K562 (cell line): Measurements from ENCODE around the gene SRGN. TPM values are rescaled to one million over a fixed set of nuclear protein-coding genes. Genes with fewer than 3 reads are reported as not detected.
A peak's percentile ranks its signal among the peaks of the same experiment; 100 is the strongest.

Experiments
- DMBX1 ChIP-seq: fragments of 250-450 bp; sonication (Bioruptor Pico); IDR thresholded peaks from 2 replicates; pipeline ENCODE4 v1.8.0; 2022; ENCODE audit warnings: inconsistent platforms, mild to moderate bottlenecking, moderate library complexity, borderline replicate concordance
- GABPA ChIP-seq: fragments of 200-800 bp; sonication (Bioruptor generic); conservative IDR thresholded peaks from 2 replicates; pipeline ENCODE4 v1.6.1; 2016; ENCODE audit warnings: low read depth, missing genetic modification characterization, missing compliant biosample characterization
- HNRNPK ChIP-seq: fragments of 200-400 bp; formaldehyde crosslinking; IDR thresholded peaks from one replicate; pipeline ENCODE4 v1.6.1; 2018; ENCODE audit warnings: mild to moderate bottlenecking, low read depth, low read length; ENCODE audit not compliant: poor library complexity, severe bottlenecking
- IRF2 ChIP-seq: sonication (generic); formaldehyde crosslinking; IDR thresholded peaks from 2 replicates; pipeline ENCODE4 v1.8.1; 2022; ENCODE audit warnings: mild to moderate bottlenecking, missing genetic modification reagents
- KLF6 ChIP-seq: fragments of 250-450 bp; sonication (Bioruptor Pico); IDR thresholded peaks from 2 replicates; pipeline ENCODE4 v1.4.0; 2020; ENCODE audit warnings: mild to moderate bottlenecking, moderate library complexity, borderline replicate concordance
- L3MBTL2 ChIP-seq: fragments of 450-650 bp; IDR thresholded peaks from 2 replicates; pipeline ENCODE4 v1.6.1; 2016; ENCODE audit warnings: mild to moderate bottlenecking, moderate library complexity
- MAFG ChIP-seq: fragments of 450-650 bp; conservative IDR thresholded peaks from 2 replicates; pipeline ENCODE4 v1.6.1; 2016; ENCODE audit warnings: missing genetic modification characterization, missing compliant biosample characterization
- PTRF ChIP-seq: fragments of 450-650 bp; IDR thresholded peaks from 2 replicates; pipeline ENCODE4 v1.6.1; 2016; ENCODE audit warnings: mild to moderate bottlenecking, missing genetic modification characterization, missing compliant biosample characterization
- RBM39 ChIP-seq: fragments of 200-400 bp; formaldehyde crosslinking; optimal IDR thresholded peaks from 2 replicates; pipeline ENCODE3; 2018; ENCODE audit warnings: low read depth, low read length
- RNF2 ChIP-seq: sonication (generic); IDR thresholded peaks from 2 replicates; pipeline ENCODE4 v1.6.1; 2016
- SMAD2 ChIP-seq: fragments of 150-350 bp; IDR thresholded peaks from 2 replicates; pipeline ENCODE4 v1.6.1; 2014; ENCODE audit warnings: low read depth, mild to moderate bottlenecking, low read length
- SP1 ChIP-seq: sonication (generic); formaldehyde crosslinking; IDR thresholded peaks from 2 replicates; pipeline ENCODE4 v1.8.1; 2022; ENCODE audit warnings: mild to moderate bottlenecking, missing genetic modification reagents
- WHSC1 ChIP-seq: IDR thresholded peaks from one replicate; pipeline ENCODE4 v1.6.1; 2012; ENCODE audit warnings: low read length, control low read depth, inconsistent platforms
- XRCC5 ChIP-seq: fragments of 200-400 bp; formaldehyde crosslinking; IDR thresholded peaks from 2 replicates; pipeline ENCODE4 v1.6.1; 2017; ENCODE audit warnings: low read depth, mild to moderate bottlenecking, low read length
- ZFP30 ChIP-seq: fragments of 250-450 bp; sonication (Bioruptor Pico); IDR thresholded peaks from 2 replicates; pipeline ENCODE4 v1.8.0; 2022; ENCODE audit warnings: moderate library complexity, mild to moderate bottlenecking, inconsistent platforms, borderline replicate concordance
- ZKSCAN8 ChIP-seq: fragments of 200-800 bp; sonication (Bioruptor generic); IDR thresholded peaks from 2 replicates; pipeline ENCODE4 v1.6.1; 2016; ENCODE audit warnings: missing genetic modification characterization, missing compliant biosample characterization
- ZNF146 ChIP-seq: IDR thresholded peaks from one replicate; pipeline ENCODE4 v1.6.1; 2018; ENCODE audit warnings: missing compliant biosample characterization; ENCODE audit not compliant: unreplicated experiment
- ZNF347 ChIP-seq: fragments of 450-650 bp; formaldehyde crosslinking; IDR thresholded peaks from 2 replicates; pipeline ENCODE4 v1.4.0; 2020; ENCODE audit warnings: low read depth, mild to moderate bottlenecking, moderate library complexity
- ZNF77 ChIP-seq: fragments of 250-450 bp; sonication (Bioruptor Pico); IDR thresholded peaks from 2 replicates; pipeline ENCODE4 v1.5.0; 2020
- ZNF830 ChIP-seq: fragments of 250-450 bp; sonication (Bioruptor Pico); IDR thresholded peaks from 2 replicates; pipeline ENCODE4 v1.5.0; 2021; ENCODE audit warnings: mild to moderate bottlenecking
- polyA plus RNA-seq, 8 experiments: library from polyadenylated mRNA; depleted of rRNA in 4 of 8; stranded (reverse) in 5 of 8; unstranded in 3 of 8; fragments of >200 nt; fragmentation: Nextera tagmentation in 2 of 8; fragmentation: Illumina TruSeq in 1 of 8; extraction: Ambion mirVana in 2 of 8; extraction: Trizol in 1 of 8; gene quantifications; 2 replicates each; pipeline versions ENCODE4 v1.2.1 to v1.2.3, GENCODE V29; 2011 to 2014; ENCODE audit warnings: inconsistent platforms in 1 of 8, missing spikeins in 1 of 8
- total RNA-seq, 7 experiments: library from RNA; depleted of rRNA in 6 of 7; stranded (reverse); fragments of >200 nt in 6 of 7; fragmentation: Illumina TruSeq in 2 of 7; extraction: Trizol in 2 of 7; gene quantifications; 2 replicates each; pipeline versions ENCODE4 v1.2.1 to v1.2.3, GENCODE V29; 2011 to 2021; ENCODE audit warnings: low replicate concordance in 1 of 7
- TF ChIP-seq, protein P1 (sequence below): fragments of 250-450 bp; sonication (Bioruptor Pico); IDR thresholded peaks from 2 replicates; pipeline ENCODE4 v1.5.0; 2020; ENCODE audit warnings: mild to moderate bottlenecking
- TF ChIP-seq, protein P2 (sequence below): sonication (generic); formaldehyde crosslinking; IDR thresholded peaks from 2 replicates; pipeline ENCODE4 v1.9.0; 2022; ENCODE audit warnings: mild to moderate bottlenecking, missing genetic modification reagents
- TF ChIP-seq, protein P3 (sequence below): IDR thresholded peaks from 2 replicates; pipeline ENCODE4 v1.6.1; 2016; ENCODE audit warnings: missing genetic modification characterization, missing compliant biosample characterization
- TF ChIP-seq, protein P4 (sequence below): fragments of 450-650 bp; formaldehyde crosslinking; IDR thresholded peaks from 2 replicates; pipeline ENCODE4 v1.4.0; 2022; ENCODE audit warnings: missing genetic modification characterization

Gene SRGN
- total and polyA plus RNA-seq, 9 of the 15 experiments (the other 6 are each of a cell fraction or from before 2014, with no cell fraction given), result 136 to 304 (median 180) TPM

DNA sequence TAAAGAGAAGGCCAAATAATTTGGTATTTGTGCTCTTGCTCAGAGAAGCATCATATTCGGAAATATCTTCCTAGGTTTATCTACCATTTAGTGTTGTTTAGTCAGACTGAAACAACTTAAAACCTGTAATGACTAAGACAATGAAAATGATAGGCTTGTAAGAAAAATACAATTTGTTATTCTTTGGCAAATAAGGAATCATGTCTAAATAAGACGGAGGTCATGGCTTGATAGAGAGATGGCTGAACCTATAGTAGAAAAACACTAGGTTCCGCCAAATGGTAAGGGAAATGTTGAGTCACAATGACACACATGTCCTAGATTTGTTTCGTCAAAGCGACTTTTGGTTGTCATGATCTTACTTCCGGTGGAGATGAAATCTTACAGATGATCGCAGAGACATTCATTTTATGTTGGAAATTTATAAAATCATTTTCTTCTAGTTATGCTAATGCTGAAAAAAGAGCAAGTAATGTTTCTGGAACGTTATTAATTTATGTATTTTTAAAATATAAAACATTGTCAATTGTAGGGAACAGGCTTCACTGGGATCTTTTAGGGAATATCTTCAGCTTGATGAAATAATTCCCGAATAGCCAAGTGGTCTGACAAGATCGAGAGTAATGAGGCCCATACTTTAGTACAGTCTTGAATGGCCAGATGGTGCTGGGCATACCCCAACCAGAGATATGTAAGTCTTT is 1.0 kb downstream of the SRGN start (continued):
- TF ChIP-seq ZNF347 (CRISPR knock-in tag), result no peak
- no peak for TF ChIP-seq SMAD2
- TF ChIP-seq, protein P1, sequence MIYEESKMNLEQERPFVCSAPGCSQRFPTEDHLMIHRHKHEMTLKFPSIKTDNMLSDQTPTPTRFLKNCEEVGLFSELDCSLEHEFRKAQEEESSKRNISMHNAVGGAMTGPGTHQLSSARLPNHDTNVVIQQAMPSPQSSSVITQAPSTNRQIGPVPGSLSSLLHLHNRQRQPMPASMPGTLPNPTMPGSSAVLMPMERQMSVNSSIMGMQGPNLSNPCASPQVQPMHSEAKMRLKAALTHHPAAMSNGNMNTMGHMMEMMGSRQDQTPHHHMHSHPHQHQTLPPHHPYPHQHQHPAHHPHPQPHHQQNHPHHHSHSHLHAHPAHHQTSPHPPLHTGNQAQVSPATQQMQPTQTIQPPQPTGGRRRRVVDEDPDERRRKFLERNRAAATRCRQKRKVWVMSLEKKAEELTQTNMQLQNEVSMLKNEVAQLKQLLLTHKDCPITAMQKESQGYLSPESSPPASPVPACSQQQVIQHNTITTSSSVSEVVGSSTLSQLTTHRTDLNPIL, result peak; percentile 13; the same call in 1 of the 2 replicates
- TF ChIP-seq GABPA (tag), result peak; percentile 93
- no peak for TF ChIP-seq HNRNPK
- no peak for TF ChIP-seq ZFP30
- TF ChIP-seq ZNF77 (CRISPR knock-in tag), result no peak
- TF ChIP-seq SP1 (CRISPR knock-in tag), result no peak; the same call in none of the 2 replicates
- TF ChIP-seq, protein P2, sequence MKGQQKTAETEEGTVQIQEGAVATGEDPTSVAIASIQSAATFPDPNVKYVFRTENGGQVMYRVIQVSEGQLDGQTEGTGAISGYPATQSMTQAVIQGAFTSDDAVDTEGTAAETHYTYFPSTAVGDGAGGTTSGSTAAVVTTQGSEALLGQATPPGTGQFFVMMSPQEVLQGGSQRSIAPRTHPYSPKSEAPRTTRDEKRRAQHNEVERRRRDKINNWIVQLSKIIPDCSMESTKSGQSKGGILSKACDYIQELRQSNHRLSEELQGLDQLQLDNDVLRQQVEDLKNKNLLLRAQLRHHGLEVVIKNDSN (CRISPR knock-in tag), result no peak
- TF ChIP-seq KLF6 (CRISPR knock-in tag), result peak; percentile 39; the same call in 1 of the 2 replicates
- no peak for TF ChIP-seq PTRF (tag)
- TF ChIP-seq ZNF146 (CRISPR knock-in tag), result no peak
- TF ChIP-seq, protein P3, sequence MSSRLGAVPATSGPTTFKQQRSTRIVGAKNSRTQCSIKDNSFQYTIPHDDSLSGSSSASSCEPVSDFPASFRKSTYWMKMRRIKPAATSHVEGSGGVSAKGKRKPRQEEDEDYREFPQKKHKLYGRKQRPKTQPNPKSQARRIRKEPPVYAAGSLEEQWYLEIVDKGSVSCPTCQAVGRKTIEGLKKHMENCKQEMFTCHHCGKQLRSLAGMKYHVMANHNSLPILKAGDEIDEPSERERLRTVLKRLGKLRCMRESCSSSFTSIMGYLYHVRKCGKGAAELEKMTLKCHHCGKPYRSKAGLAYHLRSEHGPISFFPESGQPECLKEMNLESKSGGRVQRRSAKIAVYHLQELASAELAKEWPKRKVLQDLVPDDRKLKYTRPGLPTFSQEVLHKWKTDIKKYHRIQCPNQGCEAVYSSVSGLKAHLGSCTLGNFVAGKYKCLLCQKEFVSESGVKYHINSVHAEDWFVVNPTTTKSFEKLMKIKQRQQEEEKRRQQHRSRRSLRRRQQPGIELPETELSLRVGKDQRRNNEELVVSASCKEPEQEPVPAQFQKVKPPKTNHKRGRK (tag), result no peak
- TF ChIP-seq DMBX1 (CRISPR knock-in tag), result no peak; the same call in 1 of the 2 replicates
- no peak for TF ChIP-seq WHSC1
- TF ChIP-seq MAFG (tag), result peak; percentile 89
- no peak for TF ChIP-seq RBM39
- TF ChIP-seq ZNF830, result no peak
- no peak for TF ChIP-seq ZKSCAN8
- TF ChIP-seq L3MBTL2, result peak; percentile 32; the same call in 1 of the 2 replicates
- no peak for TF ChIP-seq IRF2 (CRISPR knock-in tag)
- TF ChIP-seq, protein P4, sequence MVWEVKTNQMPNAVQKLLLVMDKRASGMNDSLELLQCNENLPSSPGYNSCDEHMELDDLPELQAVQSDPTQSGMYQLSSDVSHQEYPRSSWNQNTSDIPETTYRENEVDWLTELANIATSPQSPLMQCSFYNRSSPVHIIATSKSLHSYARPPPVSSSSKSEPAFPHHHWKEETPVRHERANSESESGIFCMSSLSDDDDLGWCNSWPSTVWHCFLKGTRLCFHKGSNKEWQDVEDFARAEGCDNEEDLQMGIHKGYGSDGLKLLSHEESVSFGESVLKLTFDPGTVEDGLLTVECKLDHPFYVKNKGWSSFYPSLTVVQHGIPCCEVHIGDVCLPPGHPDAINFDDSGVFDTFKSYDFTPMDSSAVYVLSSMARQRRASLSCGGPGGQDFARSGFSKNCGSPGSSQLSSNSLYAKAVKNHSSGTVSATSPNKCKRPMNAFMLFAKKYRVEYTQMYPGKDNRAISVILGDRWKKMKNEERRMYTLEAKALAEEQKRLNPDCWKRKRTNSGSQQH (CRISPR knock-in tag), result no peak
- TF ChIP-seq RNF2, result no peak
- no peak for TF ChIP-seq XRCC5
